Suprapubic skin (tissue), 4 donors: ENCODE results near the gene SLC15A3.

Source experiments
- EP300 ChIP-seq: sonication (generic); formaldehyde crosslinking; IDR thresholded peaks from one replicate; pipeline ENCODE4 v1.6.1; 2017; ENCODE audit warnings: antibody characterized with exemption
- POLR2A ChIP-seq, 2 donors: fragments of 450-650 bp; IDR thresholded peaks; one replicate each; pipeline ENCODE4 v1.6.1; 2017; ENCODE audit warnings: antibody characterized with exemption in 2 of 2, mild to moderate bottlenecking in 2 of 2, moderate library complexity in 2 of 2
- POLR2AphosphoS5 ChIP-seq, 3 donors: sonication (generic); formaldehyde crosslinking; IDR thresholded peaks; one replicate each; pipeline ENCODE4 v1.6.1; 2017; ENCODE audit warnings: antibody characterized with exemption in 3 of 3
- TF ChIP-seq, protein P1 (sequence below), 2 donors: fragments of 200-600 bp in 1 of 2; fragments of 450-650 bp in 1 of 2; sonication (generic) in 1 of 2; IDR thresholded peaks; one replicate each; pipeline ENCODE4 v1.5.1; 2016 to 2019; ENCODE audit warnings: antibody characterized with exemption in 2 of 2, mild to moderate bottlenecking in 1 of 2, moderate library complexity in 1 of 2

DNA sequence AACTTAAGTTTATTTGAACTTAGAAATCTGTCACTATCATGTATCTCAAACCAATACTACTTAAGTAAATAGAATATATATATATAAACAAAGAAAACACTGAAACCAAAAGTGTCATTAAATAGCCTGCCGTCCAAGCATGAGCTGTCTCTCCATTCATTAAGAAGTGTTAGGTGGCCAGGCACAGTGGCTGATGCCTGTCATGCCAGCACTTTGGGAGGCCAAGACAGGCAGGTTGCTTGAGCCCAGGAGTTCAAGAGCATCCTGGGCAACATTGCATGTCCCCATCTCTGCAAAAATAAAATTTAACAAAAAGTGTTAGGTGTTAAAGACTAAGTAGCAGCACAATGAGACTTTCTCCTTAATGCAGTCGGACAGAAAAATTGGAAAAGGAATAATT lies 33.5 kb upstream of the SLC15A3 start:
- TF ChIP-seq, protein P1, sequence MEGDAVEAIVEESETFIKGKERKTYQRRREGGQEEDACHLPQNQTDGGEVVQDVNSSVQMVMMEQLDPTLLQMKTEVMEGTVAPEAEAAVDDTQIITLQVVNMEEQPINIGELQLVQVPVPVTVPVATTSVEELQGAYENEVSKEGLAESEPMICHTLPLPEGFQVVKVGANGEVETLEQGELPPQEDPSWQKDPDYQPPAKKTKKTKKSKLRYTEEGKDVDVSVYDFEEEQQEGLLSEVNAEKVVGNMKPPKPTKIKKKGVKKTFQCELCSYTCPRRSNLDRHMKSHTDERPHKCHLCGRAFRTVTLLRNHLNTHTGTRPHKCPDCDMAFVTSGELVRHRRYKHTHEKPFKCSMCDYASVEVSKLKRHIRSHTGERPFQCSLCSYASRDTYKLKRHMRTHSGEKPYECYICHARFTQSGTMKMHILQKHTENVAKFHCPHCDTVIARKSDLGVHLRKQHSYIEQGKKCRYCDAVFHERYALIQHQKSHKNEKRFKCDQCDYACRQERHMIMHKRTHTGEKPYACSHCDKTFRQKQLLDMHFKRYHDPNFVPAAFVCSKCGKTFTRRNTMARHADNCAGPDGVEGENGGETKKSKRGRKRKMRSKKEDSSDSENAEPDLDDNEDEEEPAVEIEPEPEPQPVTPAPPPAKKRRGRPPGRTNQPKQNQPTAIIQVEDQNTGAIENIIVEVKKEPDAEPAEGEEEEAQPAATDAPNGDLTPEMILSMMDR (IDR thresholded peaks at IDR 0.05): no peak
- no peak for TF ChIP-seq POLR2A (IDR thresholded peaks at IDR 0.05)
- TF ChIP-seq EP300: no peak
- no peak for TF ChIP-seq POLR2AphosphoS5 (IDR thresholded peaks at IDR 0.05)
